ENCODE data around the gene ZDHHC8. TPM values are rescaled to one million over a fixed set of nuclear protein-coding genes. Genes with fewer than 3 reads are reported as not detected.

ZDHHC8 gene
- total RNA-seq, 1 experiment from 2014 or later, result 7.8 TPM

Other genes starting within 250 kb of the ZDHHC8 start
- 142 and 187 TPM in 2 replicates for gene COMT, start 190.0 kb upstream of the ZDHHC8 start, total RNA-seq (2014; rRNA removed; shearing (Covaris generic))
- gene TXNRD2, start 190.0 kb upstream of the ZDHHC8 start, total RNA-seq (2014; rRNA removed; shearing (Covaris generic)), result 86.5 and 96.6 TPM in 2 replicates
- gene ARVCF, start 115.0 kb upstream of the ZDHHC8 start, total RNA-seq (2014; rRNA removed; shearing (Covaris generic)), result 13.8 and 14.9 TPM in 2 replicates
- 13.2 and 19.0 TPM in 2 replicates for gene TANGO2, start 110.7 kb upstream of the ZDHHC8 start, total RNA-seq (2014; rRNA removed; shearing (Covaris generic))
- 21.5 and 22.0 TPM in 2 replicates for gene DGCR8, start 51.6 kb upstream of the ZDHHC8 start, total RNA-seq (2014; rRNA removed; shearing (Covaris generic))
- gene RANBP1, start 15.7 kb upstream of the ZDHHC8 start, total RNA-seq (2014; rRNA removed; shearing (Covaris generic)), result 883 and 1,003 TPM in 2 replicates
- gene TRMT2A, start 14.6 kb upstream of the ZDHHC8 start, total RNA-seq (2014; rRNA removed; shearing (Covaris generic)), result 22.4 and 55.8 TPM in 2 replicates
- gene CCDC188, start 19.3 kb downstream of the ZDHHC8 start, total RNA-seq (2014; rRNA removed; shearing (Covaris generic)), result not detected in 2 replicates
- gene RTN4R, start 136.5 kb downstream of the ZDHHC8 start, total RNA-seq (2014; rRNA removed; shearing (Covaris generic)), result 39.2 and 50.4 TPM in 2 replicates
- 54.1 and 59.2 TPM in 2 replicates for gene DGCR6L, start 188.3 kb downstream of the ZDHHC8 start, total RNA-seq (2014; rRNA removed; shearing (Covaris generic))